A549 (cell line): ENCODE measurements around the gene DHX34.

Experiments used
- CEBPB ChIP-seq, 2 experiments: fragments of >200 bp in 1 of 2; sonication (Bioruptor Twin) in 1 of 2; formaldehyde crosslinking in 1 of 2; IDR thresholded peaks; 2 replicates each; pipeline ENCODE4 v1.6.1; 2012 to 2016
- CTCF ChIP-seq: fragments of >200 bp; sonication (Bioruptor Twin); formaldehyde crosslinking; IDR thresholded peaks from 3 replicates; pipeline ENCODE4 v1.5.1; 2016
- NR3C1 ChIP-seq: fragments of >200 bp; sonication (Bioruptor Twin); formaldehyde crosslinking; IDR thresholded peaks from 3 replicates; pipeline ENCODE4 v1.6.1; 2017
- POLR2A ChIP-seq: IDR thresholded peaks from 2 replicates; pipeline ENCODE4 v1.6.1; 2012; ENCODE audit warnings: mild to moderate bottlenecking, low read length
- SREBF2 ChIP-seq: fragments of 450-650 bp; IDR thresholded peaks from 2 replicates; pipeline ENCODE4 v1.6.1; 2014; ENCODE audit warnings: mild to moderate bottlenecking, moderate library complexity
- TP53 ChIP-seq: fragments of 250-450 bp; sonication (Bioruptor Pico); IDR thresholded peaks from 2 replicates; pipeline ENCODE4 v1.5.0; 2021; ENCODE audit warnings: mild to moderate bottlenecking, moderate library complexity
- USF2 ChIP-seq: fragments of 450-650 bp; IDR thresholded peaks from 2 replicates; pipeline ENCODE4 v1.6.1; 2014; ENCODE audit warnings: antibody characterized with exemption

- TF ChIP-seq USF2 = no peak
- TF ChIP-seq NR3C1 = no peak
- no peak for TF ChIP-seq SREBF2
- TF ChIP-seq CEBPB (IDR thresholded peaks at IDR 0.05) = no peak
- no peak for TF ChIP-seq TP53 (CRISPR knock-in tag)
- TF ChIP-seq POLR2A = no peak
- no peak for TF ChIP-seq CTCF
These were observed 40.1 kb upstream of the DHX34 start for GRCh38 chr19:47309038-47309437.
